NOMO-1 treated with dmso at 0.1 percent for 144 hours (cell line): ENCODE results near the gene SCP2.
A peak's percentile ranks its signal among the peaks of the same experiment; 100 is the strongest.
"Not testable (repeated sequence)": the region's sequence is repeated elsewhere in the genome, so short reads cannot be mapped to it uniquely, and the experiment has no call there.

Source experiments
- DNase-seq: peaks from one replicate; lab custom pipeline; 2025; ENCODE audit not compliant: unreplicated experiment; lab: John Stamatoyannopoulos, UW

SCP2 gene

DNA sequence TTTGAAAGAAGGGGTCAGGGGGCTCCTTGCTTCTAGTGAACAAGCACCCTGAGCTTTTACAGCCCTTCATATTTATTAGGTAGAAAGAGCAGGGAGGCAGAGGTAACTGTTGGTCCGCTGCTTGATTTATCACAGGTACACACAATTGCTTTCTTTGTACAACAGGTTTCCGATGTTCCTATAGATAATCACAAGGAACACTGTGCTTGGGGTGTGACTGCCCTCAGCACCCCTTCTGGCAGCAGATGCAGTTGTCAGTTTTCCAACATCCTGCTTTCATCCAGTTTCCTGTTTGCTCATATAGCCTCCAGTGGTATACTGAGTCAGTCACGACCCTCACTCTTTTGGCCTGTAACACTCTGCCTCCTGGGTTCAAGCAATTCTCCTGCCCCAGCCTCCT, 40.6 kb downstream of the SCP2 start:
- no peak for DNase-seq

DNA sequence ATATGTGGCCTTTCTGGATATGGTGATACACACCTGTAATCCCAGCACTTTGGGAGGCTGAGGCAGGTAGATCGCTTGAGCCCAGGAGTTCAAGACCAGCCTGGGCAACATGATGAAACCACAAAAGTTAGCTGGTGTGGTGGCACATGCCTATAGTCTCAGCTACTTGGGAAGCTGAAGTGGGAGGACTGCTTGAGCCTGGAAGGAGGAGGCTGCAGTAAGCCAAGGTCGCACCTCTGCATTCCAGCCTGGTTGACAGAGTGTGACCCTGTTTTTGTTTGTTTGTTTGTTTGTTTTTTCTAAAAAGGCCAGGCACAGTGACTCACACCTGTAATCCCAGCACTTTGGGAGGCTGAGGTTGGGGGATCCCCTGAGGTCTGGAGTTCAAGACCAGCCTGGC, 42.2 kb downstream of the SCP2 start:
- not testable (repeated sequence) for DNase-seq

DNA sequence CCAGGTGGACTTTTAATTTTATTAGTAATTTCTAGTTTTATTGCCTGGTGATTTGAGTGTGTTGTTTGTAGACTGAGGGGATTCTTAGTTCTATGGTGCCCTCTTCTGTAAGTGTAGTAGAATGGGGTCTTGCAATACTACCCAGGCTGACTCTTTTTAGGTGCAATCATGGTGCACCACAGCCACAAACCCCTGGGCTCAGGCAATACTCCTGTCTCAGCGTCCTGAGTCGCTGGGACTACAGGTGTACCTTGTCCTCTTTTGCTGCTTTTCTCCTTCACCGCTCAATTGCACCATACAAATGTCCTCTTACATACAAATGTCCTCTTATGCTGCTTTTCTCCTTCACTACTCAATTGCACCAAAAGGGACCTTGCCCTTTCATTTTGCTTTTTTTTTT, 43.1 kb downstream of the SCP2 start:
- no peak for DNase-seq

DNA sequence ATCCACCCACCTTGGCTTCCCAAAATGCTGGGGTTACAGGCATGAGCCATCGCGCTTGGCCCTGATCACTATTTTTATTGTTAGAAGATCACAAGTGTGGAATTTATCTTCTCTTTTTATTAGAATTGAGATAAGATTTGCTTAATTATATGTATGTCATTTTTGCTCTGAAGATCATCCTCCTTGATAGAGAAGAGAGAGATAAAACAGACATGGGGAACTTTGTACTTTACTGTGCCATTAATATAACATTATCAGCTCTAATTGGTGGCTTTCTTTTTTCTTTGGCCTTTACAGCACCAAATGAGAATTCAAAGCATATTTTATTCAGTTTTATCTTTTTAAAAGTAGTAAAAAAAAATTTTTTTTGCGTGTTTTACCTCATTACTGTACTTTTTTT, 46.8 kb downstream of the SCP2 start:
- DNase-seq = no peak

- DNase-seq = no peak
Observed at GRCh38 chr1:52976183-52977035, 49.3 kb downstream of the SCP2 start.

- DNase-seq = no peak
Observed at GRCh38 chr1:52978045-52978444, 51.0 kb downstream of the SCP2 start.

GRCh38 chr1:52992733-52993132, 65.7 kb downstream of the SCP2 start:
- DNase-seq = not testable (repeated sequence)

GRCh38 chr1:52994656-52995055, 67.6 kb downstream of the SCP2 start:
- no peak for DNase-seq

DNA sequence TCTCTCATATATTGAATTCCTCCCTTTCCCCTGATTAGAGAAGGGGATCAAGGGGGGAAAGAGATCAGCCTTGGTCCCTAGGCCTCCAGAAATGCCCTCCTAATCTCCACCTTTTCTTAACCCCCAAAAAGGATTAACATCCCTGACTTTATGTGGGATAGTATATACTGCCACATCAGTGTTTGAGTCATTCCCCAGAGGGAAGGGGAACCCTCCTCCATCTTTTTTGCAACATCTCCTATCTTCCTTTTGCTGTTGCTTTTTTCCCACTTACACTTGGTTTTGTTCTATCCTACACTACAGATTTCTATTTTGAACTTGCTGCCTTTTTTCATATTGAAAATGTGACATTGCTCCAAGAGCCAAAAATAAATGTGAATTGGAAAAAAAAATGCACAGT, 69.6 kb downstream of the SCP2 start:
- DNase-seq = no peak

DNA sequence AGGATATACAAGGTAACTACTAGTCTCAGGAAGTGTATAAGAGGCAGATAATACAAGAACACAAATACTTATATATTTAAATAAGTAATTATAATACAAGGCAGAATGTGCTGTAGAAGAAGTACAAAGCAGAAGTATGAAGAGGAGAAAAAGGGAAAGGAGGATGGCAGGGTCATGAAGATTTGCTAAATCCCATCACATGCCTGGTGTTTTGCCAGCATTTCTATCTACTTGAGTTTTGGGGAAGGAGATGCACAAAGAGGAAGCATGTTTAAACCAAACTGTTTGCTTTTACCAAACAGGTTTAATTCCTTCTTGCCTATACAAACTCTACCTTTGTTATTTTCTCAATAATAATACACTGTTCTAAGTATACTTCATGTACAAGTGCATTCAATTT, 74.1 kb downstream of the SCP2 start:
- DNase-seq = no peak

DNA sequence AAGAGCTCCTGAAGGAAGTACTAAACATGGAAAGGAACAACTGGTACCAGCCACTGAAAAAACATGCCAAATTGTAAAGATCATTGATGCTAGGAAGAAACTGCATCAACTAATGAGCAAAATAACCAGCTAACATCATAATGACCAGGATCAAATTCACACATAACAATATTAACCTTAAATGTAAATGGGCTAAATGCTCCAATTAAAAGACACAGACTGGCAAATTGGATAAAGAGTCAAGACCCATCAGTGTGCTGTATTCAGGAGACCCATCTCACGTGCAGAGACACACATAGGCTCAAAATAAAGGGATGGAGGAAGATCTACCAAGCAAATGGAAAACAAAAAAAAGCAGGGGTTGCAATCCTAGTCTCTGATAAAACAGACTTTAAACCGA, 79.5 kb downstream of the SCP2 start:
- not testable (repeated sequence) for DNase-seq

DNA sequence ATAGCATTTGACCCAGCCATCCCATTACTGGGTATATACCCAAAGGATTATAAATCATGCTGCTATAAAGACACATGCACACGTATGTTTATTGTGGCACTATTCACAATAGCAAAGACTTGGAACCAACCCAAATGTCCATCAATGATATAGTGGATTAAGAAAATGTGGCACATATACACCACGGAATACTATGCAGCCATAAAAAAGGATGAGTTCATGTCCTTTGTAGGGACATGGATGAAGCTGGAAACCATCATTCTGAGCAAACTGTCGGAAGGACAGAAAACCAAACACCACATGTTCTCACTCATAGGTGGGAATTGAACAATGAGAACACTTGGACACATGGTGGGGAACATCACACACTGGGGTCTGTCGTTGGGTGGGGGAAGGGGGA, 83.2 kb downstream of the SCP2 start:
- DNase-seq = not testable (repeated sequence)

DNA sequence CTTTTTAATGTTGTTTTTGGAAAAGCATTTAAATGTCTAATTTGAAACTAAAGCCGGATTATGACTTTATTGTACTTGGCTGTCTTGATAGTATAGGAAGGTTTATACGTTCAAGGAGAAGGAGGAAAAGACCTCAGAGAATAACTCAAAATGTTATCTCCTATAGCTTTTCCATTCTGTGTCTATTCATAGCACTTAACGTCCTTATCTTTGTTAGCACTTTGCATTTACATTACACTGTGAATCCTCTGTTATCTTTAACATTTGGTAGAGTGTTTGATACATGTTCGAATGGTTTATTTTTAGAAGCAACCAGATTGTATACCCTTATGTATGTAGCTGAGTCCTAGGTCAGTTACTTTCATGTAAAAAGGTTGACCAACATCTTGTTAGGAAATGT, 84.1 kb downstream of the SCP2 start:
- DNase-seq = no peak

GRCh38 chr1:53014791-53015507, 87.9 kb downstream of the SCP2 start:
- DNase-seq = peak; percentile 89

DNA sequence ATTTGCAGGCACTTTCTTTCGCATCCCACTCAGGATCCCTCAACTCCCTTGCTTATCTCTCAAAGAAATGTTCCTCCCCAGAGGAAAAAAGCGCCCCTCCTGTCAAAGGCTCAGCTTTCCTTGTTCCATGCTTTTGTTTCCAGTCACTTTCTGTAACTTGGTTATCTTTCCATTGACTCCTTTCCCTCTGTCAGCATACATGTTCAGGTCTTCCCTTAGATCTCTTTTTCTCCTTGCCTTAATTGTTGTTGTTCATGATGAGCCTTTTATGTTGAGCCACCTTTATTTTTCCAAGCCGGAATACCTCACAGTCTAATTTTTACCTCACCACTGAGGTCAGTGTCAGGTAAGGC, 88.4 kb downstream of the SCP2 start:
- no peak for DNase-seq

DNA sequence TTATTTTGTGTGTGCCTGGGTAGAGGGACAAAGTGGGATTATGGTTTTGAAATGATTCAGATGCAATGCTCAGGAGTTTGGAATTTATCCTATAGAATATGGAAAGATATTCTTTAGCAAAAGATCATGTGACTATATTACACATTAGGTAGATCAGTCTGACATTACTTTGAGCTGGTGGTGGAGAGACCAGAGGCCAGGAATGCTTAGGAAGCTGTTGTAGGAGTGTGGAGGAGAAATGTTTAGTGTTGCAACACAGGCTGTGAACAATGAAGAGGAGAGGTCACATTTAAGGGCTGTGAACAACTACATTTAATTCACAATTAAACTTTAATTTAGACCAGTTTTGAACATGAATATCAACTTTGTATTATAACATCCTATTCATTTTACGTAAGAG, 89.6 kb downstream of the SCP2 start:
- DNase-seq = no peak

- DNase-seq = no peak
Observed at GRCh38 chr1:53020588-53020987, 93.5 kb downstream of the SCP2 start.

DNA sequence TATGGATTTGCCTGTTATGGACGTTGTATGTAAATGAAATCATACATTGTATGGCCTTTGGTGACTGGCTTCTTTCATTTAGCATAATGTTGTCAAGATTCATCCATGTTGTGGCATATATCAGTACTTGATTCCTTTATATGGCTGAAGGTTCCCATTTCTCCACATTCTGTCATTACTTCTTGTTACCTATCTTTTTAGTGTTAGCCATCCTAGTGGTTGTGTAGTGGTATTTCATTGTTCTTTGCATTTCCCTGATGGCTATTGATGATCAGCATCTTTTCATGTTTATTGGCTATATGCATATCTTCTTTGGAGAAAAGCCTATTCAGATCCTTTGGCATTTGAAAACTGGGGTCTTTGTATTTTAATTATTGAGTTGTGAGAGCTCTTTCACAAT, 95.1 kb downstream of the SCP2 start:
- no peak for DNase-seq

DNA sequence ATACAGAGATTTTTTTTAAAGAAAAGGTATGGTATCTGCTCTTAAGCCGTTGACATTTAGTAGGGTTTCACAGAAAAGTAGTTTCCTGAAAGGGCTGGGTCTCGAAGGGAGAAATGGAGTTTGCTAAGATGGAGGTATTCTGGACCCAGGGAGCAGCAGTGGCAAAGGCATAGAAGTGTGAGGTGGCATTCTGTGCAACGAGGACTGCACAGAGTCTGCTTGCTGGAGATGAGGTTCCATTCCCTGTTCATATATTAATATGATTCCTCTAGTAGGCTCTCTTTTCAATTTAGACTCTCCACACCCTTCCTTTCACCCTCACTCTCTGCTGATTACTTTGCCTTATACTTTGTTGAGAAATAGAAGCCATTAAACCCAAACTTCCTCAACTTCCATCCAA, 96.5 kb downstream of the SCP2 start:
- DNase-seq = no peak

- peak; percentile 1 for DNase-seq
Observed at GRCh38 chr1:53024117-53024516, 97.0 kb downstream of the SCP2 start.

- peak; percentile 44 for DNase-seq
Observed at GRCh38 chr1:53025034-53025768, 98.1 kb downstream of the SCP2 start.

DNA sequence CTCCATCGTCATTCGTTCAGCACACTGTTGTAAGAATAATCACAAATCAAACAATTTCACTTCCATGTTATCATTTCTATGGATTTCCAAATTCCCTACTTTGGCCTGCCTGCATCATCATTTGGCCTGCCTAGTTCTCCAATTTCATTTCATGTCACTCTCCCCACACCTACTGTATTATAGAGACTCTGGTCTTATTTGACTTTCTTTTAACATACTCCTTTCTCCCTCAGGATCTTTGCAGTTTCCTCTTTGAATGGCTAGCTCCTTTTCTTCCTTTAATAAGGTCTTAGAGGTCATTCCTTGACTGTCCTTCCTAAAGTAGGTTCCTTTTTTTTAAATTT, 98.7 kb downstream of the SCP2 start:
- no peak for DNase-seq
